GM23338 (cell line): ENCODE results near the gene RAB3GAP2.

ENCODE experiments used
- CREB1 ChIP-seq: fragments of 250-450 bp; sonication (Bioruptor Pico); IDR thresholded peaks from 2 replicates; pipeline ENCODE4 v1.5.0; 2020; ENCODE audit warnings: low read depth, mild to moderate bottlenecking, moderate library complexity
- CTCF ChIP-seq, 2 experiments: fragments of 200-600 bp in 1 of 2; sonication (generic) in 1 of 2; conservative IDR thresholded peaks; 2 replicates each; pipeline versions ENCODE4 v1.5.1 to v1.6.1; 2016 to 2017; ENCODE audit warnings: antibody characterized with exemption in 2 of 2, low read depth in 2 of 2, mild to moderate bottlenecking in 2 of 2, moderate library complexity in 1 of 2
- EZH2 ChIP-seq: fragments of 200-600 bp; sonication (generic); IDR thresholded peaks from one replicate; pipeline ENCODE4 v1.8.0; 2017; ENCODE audit warnings: antibody characterized with exemption, mild to moderate bottlenecking, low read depth; ENCODE audit not compliant: unreplicated experiment
- EZH2phosphoT487 ChIP-seq: fragments of 200-600 bp; sonication (generic); IDR thresholded peaks from one replicate; pipeline ENCODE4 v1.8.1; 2018; ENCODE audit warnings: antibody characterized with exemption; ENCODE audit not compliant: unreplicated experiment
- POLR2AphosphoS5 ChIP-seq: IDR thresholded peaks from 2 replicates; pipeline ENCODE4 v1.6.1; 2016; ENCODE audit warnings: antibody characterized with exemption, low read depth
- REST ChIP-seq: IDR thresholded peaks from one replicate; pipeline ENCODE4 v1.6.1; 2018; ENCODE audit warnings: antibody characterized with exemption; ENCODE audit not compliant: unreplicated experiment
- STAT1 ChIP-seq: IDR thresholded peaks from one replicate; pipeline ENCODE4 v1.6.1; 2016; ENCODE audit warnings: antibody characterized with exemption; ENCODE audit not compliant: unreplicated experiment
- ZNF114 ChIP-seq: fragments of 250-450 bp; sonication (Bioruptor Pico); IDR thresholded peaks from 2 replicates; pipeline ENCODE4 v1.5.0; 2020; ENCODE audit warnings: mild to moderate bottlenecking, moderate library complexity
- ZNF331 ChIP-seq: fragments of 250-450 bp; sonication (Bioruptor Pico); IDR thresholded peaks from 2 replicates; pipeline ENCODE4 v1.5.0; 2020; ENCODE audit warnings: low read depth, mild to moderate bottlenecking, moderate library complexity

GRCh38 chr1:220224033-220224432 lies 48.2 kb downstream of the RAB3GAP2 start:
- TF ChIP-seq CTCF (conservative IDR thresholded peaks at IDR 0.05; ENCODE audit: low read depth in 2 of 2) (no peak), CREB1 (CRISPR knock-in tag) (no peak), EZH2phosphoT487 (no peak), STAT1 (no peak), POLR2AphosphoS5 (no peak), EZH2 (no peak), REST (no peak), ZNF114 (CRISPR knock-in tag) (no peak), ZNF331 (CRISPR knock-in tag) (no peak)
